Skin epidermis (tissue), 12 donors: ENCODE measurements around the gene RGL2.

Experiments used
- H3K27ac ChIP-seq, 21 experiments: fragments of 200-600 bp; sonication (generic) in 11 of 21; one replicate each; pipeline ENCODE4 v1.5.0; 2020; ENCODE audit warnings: mild to moderate bottlenecking in 3 of 21, inconsistent platforms in 2 of 21, moderate library complexity in 2 of 21
- H3K4me3 ChIP-seq, 7 experiments: fragments of 200-600 bp; sonication (generic) in 2 of 7; one replicate each; pipeline ENCODE4 v1.5.0; 2020; ENCODE audit warnings: inconsistent platforms in 2 of 7, mild to moderate bottlenecking in 2 of 7, moderate library complexity in 1 of 7

The RGL2 gene

DNA sequence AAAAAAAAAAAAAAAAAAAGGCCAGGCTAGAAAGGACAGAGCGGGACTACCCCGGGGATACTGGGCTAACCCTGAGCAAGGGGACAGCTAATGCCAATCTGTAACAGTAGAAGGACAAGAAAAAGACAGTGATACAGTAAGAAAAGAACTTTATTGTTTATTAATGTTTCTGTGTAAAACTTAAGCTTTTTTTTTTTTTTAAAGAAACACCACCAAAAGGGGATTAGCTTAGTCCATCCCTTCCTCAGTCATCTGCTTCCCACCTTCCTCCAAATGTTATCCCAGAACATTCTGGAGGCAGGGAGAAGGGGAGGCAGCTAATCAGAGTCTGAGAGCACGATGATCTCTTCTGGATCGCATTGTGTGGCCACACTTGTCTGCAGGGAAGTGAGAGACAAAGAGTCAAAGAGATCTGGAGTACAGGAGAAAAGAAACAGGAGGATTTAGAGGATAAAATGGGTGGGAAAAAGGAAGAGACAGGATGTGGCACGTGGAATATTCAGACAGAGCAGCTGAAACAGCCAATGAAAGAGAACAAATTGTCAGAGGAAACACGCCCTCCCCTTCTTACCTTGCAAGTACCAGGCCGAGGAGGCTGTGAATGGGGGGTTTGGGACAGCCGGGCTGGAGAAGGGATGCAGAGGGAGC, 19.8 kb upstream of the RGL2 start:
- H3K27ac ChIP-seq, result peak overlapping the region in 18 of 21 experiments; percentile 28 to 90 (median 84)
- peak overlapping the region; percentile 12 to 56 (median 49) for H3K4me3 ChIP-seq

DNA sequence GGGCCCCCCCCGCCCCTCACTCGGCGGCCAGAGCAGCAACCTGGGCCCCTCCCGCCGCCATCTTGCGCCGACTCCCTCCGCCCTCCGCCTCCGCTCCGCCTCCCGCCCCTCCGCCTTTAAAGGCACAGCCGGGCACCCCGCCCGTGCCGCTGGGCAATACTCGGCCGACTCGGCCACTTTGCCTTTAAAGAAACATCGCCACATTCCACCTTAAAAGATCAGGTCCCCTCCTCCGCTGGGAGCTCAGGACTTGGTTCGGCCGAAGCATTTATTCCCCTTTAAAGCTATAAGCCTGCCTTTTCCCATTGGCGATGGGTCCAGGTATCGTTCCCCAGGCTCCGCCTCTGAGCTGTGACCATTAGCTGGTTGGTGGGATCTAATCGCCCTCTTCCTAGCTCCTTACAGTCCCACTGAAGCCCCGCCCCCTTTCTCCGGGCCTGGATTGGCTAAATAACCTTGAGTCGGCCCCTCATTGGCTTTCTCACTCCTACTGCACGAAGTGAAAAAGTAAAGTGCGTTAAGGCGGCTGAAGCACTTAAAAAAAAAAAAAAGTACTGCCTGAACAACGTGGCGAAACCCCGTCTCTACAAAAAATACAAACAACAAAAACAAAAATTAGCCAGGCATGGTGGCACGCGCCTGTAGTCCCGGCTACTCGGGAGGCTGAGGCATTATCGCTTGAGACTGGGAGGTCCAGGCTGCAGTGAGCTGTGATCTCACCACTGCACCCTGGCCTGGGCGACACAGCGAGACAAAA, 19.1 kb upstream of the RGL2 start, which contains the start of gene ZBTB22:
Gene ZBTB22, minus strand, starts transcription at position 76 of the 757 bp plus-strand sequence. CDS start 828 bp downstream, outside the sequence.
- H3K27ac ChIP-seq, result peak within 1 kb of the TSS in 20 of 21 experiments; percentile 56 to 90 (median 84)
- H3K4me3 ChIP-seq, result peak within 1 kb of the TSS; percentile 35 to 56 (median 49)

DNA sequence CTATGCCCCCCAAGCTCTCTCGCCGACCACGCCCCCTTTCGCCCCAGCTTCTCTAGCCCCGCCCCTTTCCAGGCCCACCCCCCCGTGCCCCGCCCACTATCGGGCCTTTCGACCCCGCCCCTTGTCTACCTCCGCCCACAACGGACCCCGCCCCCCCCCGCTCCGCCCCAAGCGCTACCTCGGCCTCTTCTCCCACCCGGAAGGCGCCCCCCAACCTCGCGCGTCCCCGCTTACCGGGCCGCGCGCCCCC, 18.6 kb upstream of the RGL2 start:
- Histone ChIP-seq H3K4me3 (peak overlapping the region; percentile 35 to 56 (median 49)), H3K27ac (peak overlapping the region in 20 of 21 experiments; percentile 56 to 90 (median 84))

DNA sequence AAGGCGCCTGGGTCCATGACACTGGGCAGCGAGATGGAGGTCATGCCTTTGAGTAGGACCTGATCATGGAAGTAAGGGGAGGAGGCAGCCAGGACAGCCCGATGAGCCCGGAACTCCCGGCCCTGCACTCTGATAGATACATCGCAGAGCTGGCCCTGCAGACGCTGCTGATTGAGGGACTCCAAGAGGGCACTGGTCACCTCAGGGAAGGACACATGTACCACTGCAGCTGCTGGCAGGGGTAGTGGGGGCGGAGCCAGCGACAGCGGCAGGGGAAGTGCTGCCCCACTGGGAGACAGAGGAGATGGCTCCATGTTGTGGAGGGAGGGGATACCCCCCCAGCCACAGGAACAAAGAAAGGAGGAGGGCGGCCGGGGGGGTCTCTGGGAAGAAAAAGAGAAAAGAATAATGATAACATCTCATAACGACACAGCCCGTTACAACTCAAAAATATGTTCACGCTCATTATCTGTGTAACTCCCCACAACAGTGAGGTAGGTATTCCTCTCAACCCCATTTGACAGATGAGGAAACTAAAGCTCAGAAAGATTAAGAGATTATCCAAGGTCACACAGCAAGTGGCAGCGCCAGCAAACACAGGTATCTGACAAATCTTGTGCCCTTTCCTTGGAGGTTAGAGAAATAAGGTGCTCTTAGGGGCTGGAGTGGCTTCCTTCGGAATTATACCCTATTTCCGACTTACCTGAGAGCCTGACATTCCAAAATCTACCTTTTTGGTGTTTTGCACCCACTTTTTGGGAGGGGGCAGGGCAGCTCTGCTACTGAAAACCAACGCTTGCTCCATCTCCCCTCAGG, 18.1 kb upstream of the RGL2 start:
- Histone ChIP-seq H3K4me3 (peak overlapping the region; percentile 35 to 56 (median 49)), H3K27ac (peak overlapping the region in 18 of 21 experiments; percentile 56 to 90 (median 84))

DNA sequence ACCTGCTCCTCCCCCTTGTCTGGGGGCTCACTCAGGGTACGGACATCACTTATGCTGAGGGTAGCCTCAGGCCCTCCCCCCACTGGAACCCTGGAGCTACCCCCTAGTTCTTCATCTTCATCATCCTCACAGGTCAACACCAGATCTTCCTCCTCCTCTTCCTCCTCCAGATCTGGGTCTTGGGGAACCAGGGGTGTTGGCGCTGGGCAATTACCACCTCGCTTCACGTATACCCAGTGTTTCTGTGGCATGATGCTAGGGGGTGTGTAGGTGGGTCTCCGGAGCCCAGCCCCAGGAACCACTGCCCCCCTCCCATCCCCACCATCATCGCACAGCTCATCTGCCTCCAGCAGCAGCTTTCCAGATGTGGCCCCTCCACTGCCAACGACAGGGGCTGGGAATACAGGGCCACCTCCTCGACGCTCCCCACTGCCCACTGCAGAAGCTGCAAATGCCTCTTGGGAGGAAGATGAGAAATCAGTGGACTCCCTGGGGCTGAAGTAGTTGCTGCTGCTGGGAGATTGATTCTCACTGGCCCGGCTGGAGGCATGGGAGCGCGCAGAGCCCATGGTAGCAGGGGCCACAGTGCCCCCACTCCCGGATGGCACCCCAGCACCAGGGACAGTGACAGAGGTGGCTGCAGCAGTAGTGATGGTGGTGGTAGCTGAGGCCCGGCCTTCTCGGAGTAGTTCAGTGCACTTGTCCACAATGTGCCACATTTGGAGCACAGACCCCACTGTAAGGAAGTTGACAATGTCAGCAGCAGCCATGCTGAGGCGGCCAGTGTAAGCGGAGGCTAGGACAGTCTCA, 17.3 kb upstream of the RGL2 start:
- Histone ChIP-seq H3K27ac (peak overlapping the region in 11 of 21 experiments; percentile 89 to 100 (median 96)), H3K4me3 (no peak overlapping the region)

DNA sequence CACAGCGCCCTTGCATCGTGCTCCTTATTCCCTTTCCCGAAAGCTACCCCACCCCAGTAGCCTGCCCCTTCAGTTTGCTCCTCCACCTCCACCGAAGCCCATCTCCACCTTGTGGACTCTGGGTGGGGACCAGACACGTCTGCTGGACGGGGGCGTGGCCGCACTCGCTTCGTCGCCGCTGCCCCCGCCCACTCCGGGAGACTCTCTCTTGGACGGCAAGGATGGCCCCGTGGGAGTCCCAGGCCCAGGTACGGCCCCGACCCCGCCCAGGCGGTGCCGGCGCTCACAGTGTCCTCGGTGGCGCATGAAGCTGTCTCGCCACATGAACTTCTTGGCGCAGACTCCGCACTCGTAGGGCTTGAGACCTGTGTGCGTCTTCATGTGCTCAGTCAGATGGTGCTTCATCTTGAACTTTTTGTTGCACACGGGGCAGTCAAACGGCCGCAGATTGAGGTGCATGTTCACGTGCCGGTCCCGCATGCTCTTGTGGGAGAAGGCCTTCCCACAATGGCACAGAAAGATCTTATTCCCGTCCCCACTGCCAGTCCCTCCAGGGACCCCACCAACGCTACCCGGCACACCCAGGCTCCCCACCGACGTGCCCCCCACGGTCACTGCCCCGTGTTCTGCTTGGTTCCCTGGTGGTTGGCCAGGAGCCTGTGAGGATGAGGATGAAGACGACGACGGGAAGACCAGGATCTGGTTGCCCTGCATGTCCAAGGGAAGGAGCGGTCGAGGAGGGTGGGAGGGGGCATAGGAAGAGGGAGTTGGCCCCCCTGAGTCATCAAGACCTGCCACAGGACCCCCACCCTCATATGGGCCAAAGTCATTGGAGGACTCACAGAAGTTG, 16.4 kb upstream of the RGL2 start:
- peak overlapping the region in 20 of 21 experiments; percentile 89 to 100 (median 97) for H3K27ac ChIP-seq
- peak overlapping the region; percentile 61 to 89 (median 82) for H3K4me3 ChIP-seq

DNA sequence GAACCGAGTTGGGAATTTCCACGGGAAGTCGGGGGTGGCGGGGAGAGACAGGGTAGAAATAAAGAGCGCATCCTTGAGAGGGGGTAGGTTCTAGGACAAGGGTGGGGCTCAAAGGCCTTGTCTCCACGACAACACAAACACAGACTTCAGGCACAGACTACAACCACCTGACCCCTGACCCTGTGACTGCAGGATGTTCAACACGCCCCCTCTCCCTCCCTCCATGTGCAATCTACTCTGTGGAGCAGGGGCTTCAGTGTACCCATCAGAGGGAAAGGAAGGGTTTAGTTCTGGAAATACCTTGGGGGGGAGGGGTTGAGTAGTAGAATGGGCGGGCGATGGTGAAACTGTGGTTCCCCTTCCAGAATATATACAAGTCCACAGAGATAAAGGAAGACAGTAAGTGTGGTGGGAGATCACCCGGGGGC, 15.8 kb upstream of the RGL2 start:
- peak overlapping the region; percentile 89 to 100 (median 97) for H3K27ac ChIP-seq
- peak overlapping the region; percentile 61 to 89 (median 82) for H3K4me3 ChIP-seq

DNA sequence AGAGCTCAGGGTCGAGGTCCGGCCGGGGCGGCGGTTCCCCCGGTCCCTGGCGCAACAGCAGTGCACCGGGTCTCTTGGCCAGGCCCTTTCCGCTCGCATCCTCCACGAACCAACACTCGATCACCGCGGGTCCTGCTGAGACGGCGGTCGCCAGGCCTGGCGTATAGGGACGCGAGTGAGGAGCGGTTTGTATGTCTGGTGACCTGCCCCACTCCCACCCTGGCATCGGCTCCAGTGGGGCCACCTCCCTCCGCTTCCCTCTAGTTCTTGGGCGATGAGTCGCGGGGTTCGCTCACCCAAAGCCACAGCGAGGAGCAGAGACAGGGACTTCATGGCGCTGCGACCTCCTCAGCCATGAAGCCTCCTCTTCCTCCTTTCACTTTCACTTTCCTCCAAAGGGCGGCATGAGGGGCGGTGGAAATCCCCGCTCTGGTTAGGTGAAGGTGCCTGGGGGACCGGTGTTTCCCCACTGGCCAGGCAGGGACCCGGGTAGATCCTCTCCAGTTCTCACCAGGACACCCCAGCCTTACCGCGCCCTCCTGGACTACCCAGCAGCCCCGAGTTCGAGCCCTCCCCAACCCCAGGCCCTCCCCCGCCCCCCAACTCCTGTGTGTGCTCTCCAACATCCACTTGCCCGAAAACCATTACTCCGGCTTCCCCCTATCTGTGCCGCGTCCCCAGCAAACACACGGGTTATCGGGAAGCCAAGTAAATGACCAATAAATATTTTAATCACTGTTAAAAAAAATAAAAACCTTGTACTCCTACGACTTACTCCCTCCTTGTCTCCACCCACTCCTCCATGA, 15.2 kb upstream of the RGL2 start, which contains the start of gene TAPBP:
Gene TAPBP, minus strand, starts transcription at position 370 of the 806 bp plus-strand sequence. Its CDS starts 37 bp downstream, at position 333.
- H3K4me3 ChIP-seq, result peak within 1 kb of the TSS; percentile 61 to 89 (median 82)
- H3K27ac ChIP-seq, result peak within 1 kb of the TSS; percentile 89 to 100 (median 97)

DNA sequence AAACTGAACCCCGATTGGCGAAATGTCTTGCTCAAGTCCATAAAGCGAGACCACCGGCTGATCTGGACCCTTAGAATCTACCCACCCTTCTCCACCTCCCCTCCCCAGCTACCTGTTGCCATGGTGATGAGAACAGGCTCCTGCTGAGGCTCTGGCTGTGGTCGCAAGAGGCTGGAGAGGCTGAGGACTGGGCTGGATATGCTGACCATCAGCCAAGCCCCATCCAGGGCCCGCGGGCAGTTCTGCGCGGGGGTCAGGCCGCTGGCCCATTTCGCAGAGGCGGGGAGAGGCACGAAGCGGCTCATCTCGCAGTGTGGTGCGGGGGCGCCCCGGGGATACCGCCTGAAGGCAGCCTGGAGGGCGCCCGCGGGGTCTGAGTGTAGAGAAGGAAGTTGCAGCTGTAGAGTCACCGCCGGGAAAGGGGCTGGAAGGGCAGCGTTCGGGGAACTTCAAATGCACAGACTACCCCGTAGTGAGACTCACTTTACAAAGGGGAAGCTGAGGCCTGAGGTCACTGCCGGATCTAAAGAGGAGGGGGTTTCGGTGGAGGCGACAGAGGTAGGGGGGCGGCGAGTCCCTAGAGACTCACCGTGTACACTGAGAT, 14.5 kb upstream of the RGL2 start:
- Histone ChIP-seq H3K4me3 (peak overlapping the region; percentile 61 to 89 (median 82)), H3K27ac (peak overlapping the region; percentile 89 to 100 (median 97))

DNA sequence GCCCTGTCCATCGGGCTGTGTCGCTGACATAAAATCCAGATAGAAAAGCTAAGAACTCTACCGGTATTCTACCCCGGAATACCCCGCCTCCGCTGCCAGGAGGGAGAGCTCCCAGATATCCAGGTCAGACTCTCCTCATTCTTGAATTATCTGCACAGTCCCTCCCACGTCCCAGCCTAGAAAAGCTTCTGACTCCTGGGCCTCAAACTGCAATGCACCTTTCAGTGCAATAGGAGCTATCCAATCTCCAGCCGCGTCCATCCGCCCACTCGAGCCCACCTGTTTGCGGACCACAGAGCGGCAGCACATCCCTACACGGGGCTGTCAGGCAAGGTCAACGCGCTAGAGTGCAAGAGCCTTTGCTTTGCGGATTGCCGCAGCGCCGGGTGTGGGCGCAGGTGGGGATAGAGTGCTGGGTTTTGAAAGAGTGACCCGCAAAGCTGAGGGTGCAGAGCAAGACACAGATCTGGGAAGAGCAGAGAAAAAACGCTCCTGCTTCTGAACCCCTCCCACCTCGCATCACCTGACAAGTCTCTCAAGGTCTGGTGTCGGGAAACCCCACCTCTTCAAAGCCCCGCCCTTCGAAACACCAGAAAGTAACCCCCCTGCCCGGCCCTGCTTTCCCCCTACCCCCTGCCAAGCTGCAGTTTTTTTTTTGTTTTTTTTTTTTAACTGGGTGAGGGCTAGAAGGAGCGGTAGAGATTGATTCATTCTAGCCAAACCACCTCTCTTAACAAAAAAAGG, 13.8 kb upstream of the RGL2 start:
- Histone ChIP-seq H3K27ac (peak overlapping the region; percentile 89 to 100 (median 97)), H3K4me3 (peak overlapping the region; percentile 61 to 89 (median 82))

DNA sequence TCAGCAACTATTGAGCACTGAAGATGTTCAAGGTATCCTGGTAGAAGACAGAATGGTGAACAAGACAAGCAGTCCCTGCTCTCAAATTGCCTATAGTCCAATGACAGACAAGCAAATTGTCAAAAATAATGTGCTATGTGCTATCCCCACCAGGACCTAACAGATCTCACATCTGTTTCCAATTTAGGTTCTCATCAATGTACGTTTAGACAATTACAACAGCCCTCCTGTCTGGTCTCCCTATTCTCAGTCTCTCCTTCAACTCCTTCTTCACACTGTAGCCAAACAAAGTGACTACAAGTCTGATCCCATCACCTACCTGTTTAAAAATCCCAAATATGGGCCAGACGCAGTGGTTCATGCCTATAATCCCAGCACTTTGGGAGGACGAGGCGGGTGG, 7.6 kb upstream of the RGL2 start:
- Histone ChIP-seq H3K27ac (no peak overlapping the region), H3K4me3 (no peak overlapping the region)

DNA sequence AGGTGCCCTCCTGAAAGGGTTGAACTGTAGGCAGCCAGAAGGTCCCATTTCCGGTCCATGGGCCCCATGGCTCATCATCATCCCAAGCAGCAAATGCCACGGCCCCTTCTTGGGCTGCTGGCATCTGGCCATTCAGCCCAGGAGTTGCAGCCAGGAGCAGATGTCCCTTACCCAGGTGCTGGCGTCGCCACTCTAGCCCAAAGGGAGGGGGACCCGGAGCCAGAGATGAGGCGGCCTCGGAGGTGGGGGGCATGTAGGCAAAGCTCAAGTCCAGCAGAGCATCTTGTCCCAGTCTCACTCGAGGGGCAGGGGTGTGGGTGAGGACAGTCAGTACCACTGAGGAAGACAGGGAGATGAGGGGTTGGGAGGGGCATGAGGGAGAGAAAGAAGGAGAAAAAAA, 6.3 kb upstream of the RGL2 start:
- peak overlapping the region in 2 of 21 experiments; percentile 11 to 14 for H3K27ac ChIP-seq
- no peak overlapping the region for H3K4me3 ChIP-seq

DNA sequence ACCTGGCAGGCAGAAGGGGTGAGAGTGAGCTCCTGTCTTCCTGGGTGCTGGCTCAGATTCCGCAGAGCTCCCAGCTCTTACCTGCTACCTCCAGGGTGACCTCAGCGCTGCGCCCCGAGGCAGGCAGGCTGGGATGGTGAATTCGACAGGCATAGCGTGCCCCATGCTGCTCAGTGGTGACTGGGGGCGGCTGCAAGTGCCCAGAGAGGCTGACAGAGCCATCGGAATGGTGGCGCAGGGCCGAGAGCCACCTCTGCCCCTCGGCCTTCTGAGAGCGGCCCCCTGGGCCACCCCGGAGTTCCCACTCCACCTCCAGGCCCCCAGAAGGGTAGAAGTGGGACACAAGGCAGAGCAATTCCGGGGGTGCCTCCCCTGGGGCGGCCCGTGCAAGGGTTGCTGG, 5.5 kb upstream of the RGL2 start:
- Histone ChIP-seq H3K27ac (peak overlapping the region in 2 of 21 experiments; percentile 11 to 14), H3K4me3 (no peak overlapping the region)

DNA sequence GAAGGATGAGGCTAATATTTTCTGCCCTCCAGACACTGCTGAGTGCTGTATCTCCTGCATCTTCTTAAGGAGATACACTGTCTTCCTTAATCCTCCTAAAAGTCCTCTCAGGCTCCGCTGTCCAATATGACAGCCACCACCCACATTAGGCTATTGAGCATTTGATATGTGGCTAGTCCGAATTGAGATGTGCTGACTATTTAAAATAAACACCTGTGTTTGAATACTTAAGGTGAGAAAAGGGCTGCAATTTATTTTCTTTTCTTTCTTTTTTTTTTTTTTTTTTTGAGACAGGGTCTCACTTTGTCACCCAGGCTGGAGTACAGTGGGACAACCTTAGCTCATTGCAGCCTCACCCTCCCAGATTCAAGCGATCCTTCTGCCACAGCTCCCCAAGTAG, 3.1 kb upstream of the RGL2 start:
- no peak overlapping the region for H3K4me3 ChIP-seq
- no peak overlapping the region for H3K27ac ChIP-seq

DNA sequence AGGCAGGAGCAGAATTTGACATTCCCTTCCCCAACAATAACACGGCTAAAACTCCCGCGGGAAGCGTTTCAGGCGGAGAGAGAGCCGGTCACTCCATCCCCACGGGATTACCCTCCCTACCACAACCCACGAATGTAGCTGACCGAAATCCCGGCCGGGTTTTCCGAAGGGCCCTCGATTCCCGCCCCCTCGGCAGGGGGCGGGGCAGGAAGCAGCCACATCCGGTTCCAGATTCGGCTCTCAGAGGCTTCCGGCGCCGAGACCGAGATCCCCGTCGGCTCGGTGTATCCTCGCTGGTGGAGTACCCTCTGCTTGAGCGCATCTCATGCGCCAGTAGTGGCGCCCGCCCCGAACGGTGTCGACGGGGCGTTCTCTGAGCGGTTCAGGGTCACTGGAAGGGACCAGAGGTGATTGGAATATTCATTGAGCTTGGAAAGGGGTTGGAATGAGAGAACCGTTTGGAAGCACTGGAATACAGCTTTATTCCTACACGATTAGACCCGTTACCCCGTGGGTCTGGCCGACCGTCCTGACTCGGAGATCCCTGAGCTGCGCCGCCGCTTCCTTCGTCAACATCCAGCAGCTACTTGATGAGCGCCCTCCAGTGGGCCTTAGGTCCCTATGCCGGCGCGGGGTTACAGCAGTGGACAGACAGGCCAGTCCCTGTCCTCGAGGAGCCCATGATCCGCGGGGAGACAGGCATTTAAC, 649 bp upstream of the RGL2 start:
- Histone ChIP-seq H3K27ac (peak overlapping the region; percentile 74 to 100 (median 97)), H3K4me3 (peak overlapping the region; percentile 42 to 82 (median 76))
